ENCODE results near the gene NUCB1. TPM values are rescaled to one million over a fixed set of nuclear protein-coding genes. Genes with fewer than 3 reads are reported as not detected.
A peak's percentile ranks its signal among the peaks of the same experiment; 100 is the strongest.

NUCB1 gene
- total and polyA plus RNA-seq, 9 of the 15 experiments (the other 6 are each of a cell fraction or from before 2014, with no cell fraction given) = 3.1 to 153 (median 71.7) TPM

- TF ChIP-seq E2F6 (IDR thresholded peaks at IDR 0.05; ENCODE audit: borderline replicate concordance in 1 of 2, extremely low read depth in 1 of 2, insufficient read depth in 1 of 2, insufficient read length in 1 of 2, low read depth in 1 of 2, low read length in 1 of 2, poor library complexity in 1 of 2, severe bottlenecking in 1 of 2) = no peak
- TF ChIP-seq, protein P1, sequence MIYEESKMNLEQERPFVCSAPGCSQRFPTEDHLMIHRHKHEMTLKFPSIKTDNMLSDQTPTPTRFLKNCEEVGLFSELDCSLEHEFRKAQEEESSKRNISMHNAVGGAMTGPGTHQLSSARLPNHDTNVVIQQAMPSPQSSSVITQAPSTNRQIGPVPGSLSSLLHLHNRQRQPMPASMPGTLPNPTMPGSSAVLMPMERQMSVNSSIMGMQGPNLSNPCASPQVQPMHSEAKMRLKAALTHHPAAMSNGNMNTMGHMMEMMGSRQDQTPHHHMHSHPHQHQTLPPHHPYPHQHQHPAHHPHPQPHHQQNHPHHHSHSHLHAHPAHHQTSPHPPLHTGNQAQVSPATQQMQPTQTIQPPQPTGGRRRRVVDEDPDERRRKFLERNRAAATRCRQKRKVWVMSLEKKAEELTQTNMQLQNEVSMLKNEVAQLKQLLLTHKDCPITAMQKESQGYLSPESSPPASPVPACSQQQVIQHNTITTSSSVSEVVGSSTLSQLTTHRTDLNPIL (CRISPR knock-in tag; IDR thresholded peaks at IDR 0.05) = no peak
- no peak; the same call in 1 of the 2 replicates for TF ChIP-seq SMARCE1 (IDR thresholded peaks at IDR 0.05)
- TF ChIP-seq NCOA1 (IDR thresholded peaks at IDR 0.05; ENCODE audit: low read depth) = no peak
- TF ChIP-seq NUFIP1 (IDR thresholded peaks at IDR 0.05; ENCODE audit: partially characterized antibody) = no peak
- no peak for TF ChIP-seq MYBL2 (IDR thresholded peaks at IDR 0.05; ENCODE audit: low read depth)
- no peak for TF ChIP-seq MYBL2 (CRISPR knock-in tag; IDR thresholded peaks at IDR 0.05; ENCODE audit: borderline replicate concordance)
- TF ChIP-seq EGR1 (conservative IDR thresholded peaks at IDR 0.05) = peak; percentile 63
- no peak for TF ChIP-seq KAT8 (IDR thresholded peaks at IDR 0.05; ENCODE audit: low read depth)
- TF ChIP-seq CEBPB (tag; IDR thresholded peaks at IDR 0.05) = no peak
- no peak for TF ChIP-seq CTCF (IDR thresholded peaks at IDR 0.05 in 2 of 3, conservative IDR thresholded peaks at IDR 0.05 in 1 of 3; ENCODE audit: insufficient read depth in 2 of 3, low read depth in 1 of 3, low read length in 3 of 3)
- no peak for TF ChIP-seq SRSF9 (IDR thresholded peaks at IDR 0.05; ENCODE audit: borderline replicate concordance, low read depth, low read length)
- TF ChIP-seq RREB1 (CRISPR knock-in tag; IDR thresholded peaks at IDR 0.05) = 0 out of 2 replicates have a peak, but pooled peaks have one; percentile 7
- no peak for TF ChIP-seq ETV5 (CRISPR knock-in tag; IDR thresholded peaks at IDR 0.05; ENCODE audit: low read depth)
- TF ChIP-seq ZBTB9 (CRISPR knock-in tag; IDR thresholded peaks at IDR 0.05) = 0 out of 2 replicates have a peak, but pooled peaks have one; percentile 44
Observed at GRCh38 chr19:48874303-48875135, 25.6 kb upstream of the NUCB1 start (continued).
